Activated T-cell treated with anti-CD3 and anti-CD28 coated beads, Interleukin-2, amount 50 U/mL, for 72 hours (primary cell): ENCODE measurements around the gene OTUB2. TPM values are rescaled to one million over a fixed set of nuclear protein-coding genes. Genes with fewer than 3 reads are reported as not detected.

ENCODE experiments used
- ATAC-seq, 2 donors: fragments of 150-1000 bp; cut with Tn5 transposase; replicated peaks in 1 of 2; 2 replicates each; pipeline ENCODE4 v1.10.0; 2021; ENCODE audit warnings: moderate library complexity in 2 of 2, mild to moderate bottlenecking in 1 of 2
- DNase-seq, 2 donors: peaks; one replicate each; pipeline ENCODE4 v3.0.0; 2021 to 2022; ENCODE audit warnings: mixed read lengths in 1 of 2
- H3K27ac Mint-ChIP-seq: one replicate; pipeline ENCODE4 v1.8.0; 2022; ENCODE audit warnings: mild to moderate bottlenecking, moderate library complexity, mixed read lengths
- H3K27me3 Mint-ChIP-seq: one replicate; pipeline ENCODE4 v1.8.0; 2022; ENCODE audit warnings: low read depth, mixed read lengths
- H3K36me3 Mint-ChIP-seq, 2 donors: one replicate each; pipeline ENCODE4 v1.8.0; 2022; ENCODE audit warnings: mixed read lengths in 2 of 2, mild to moderate bottlenecking in 1 of 2; ENCODE audit not compliant: insufficient read depth in 2 of 2
- H3K4me1 Mint-ChIP-seq: one replicate; pipeline ENCODE4 v1.8.0; 2022; ENCODE audit warnings: low read depth, mixed read lengths
- H3K4me3 Mint-ChIP-seq, 2 donors: one replicate each; pipeline ENCODE4 v1.8.0; 2022; ENCODE audit warnings: mild to moderate bottlenecking in 2 of 2, mixed read lengths in 2 of 2, moderate library complexity in 2 of 2
- H3K9me3 Mint-ChIP-seq, 2 donors: one replicate each; pipeline ENCODE4 v1.8.0; 2022; ENCODE audit warnings: mixed read lengths in 2 of 2
- total RNA-seq, 2 donors: library from RNA; stranded (reverse); gene quantifications; one replicate each; pipeline ENCODE4 v1.2.3, GENCODE V29; 2022

OTUB2 gene
- total RNA-seq, 2 donors from 2014 or later, result 1.9 to 2.1 TPM

GRCh38 chr14:94074534-94074933 is 48.4 kb downstream of the OTUB2 start:
- DNase-seq (no peak), ATAC-seq (no peak)
- Mint-ChIP-seq H3K4me3 (peak overlapping the region; percentile 23 to 64), H3K27ac (peak overlapping the region; percentile 2), H3K27me3 (no peaks in the 10 kb centered on the region), H3K4me1 (peaks cover 67% of the 10 kb centered on the region), H3K36me3 (peaks cover 46 to 63% of the 10 kb centered on the region in 2 donors), H3K9me3 (peaks cover 11 to 15% of the 10 kb centered on the region in 2 donors)

- no peak for DNase-seq
- ATAC-seq, result no peak
- H3K9me3 Mint-ChIP-seq, result peaks cover 10 to 14% of the 10 kb centered on the region in 2 donors
- peaks cover 69% of the 10 kb centered on the region for H3K4me1 Mint-ChIP-seq
- H3K27me3 Mint-ChIP-seq, result no peaks in the 10 kb centered on the region
- peak overlapping the region; percentile 60 for H3K27ac Mint-ChIP-seq
- H3K36me3 Mint-ChIP-seq, result peaks cover 42 to 61% of the 10 kb centered on the region in 2 donors
- peak overlapping the region; percentile 57 to 77 for H3K4me3 Mint-ChIP-seq
These were observed 48.9 kb downstream of the OTUB2 start for GRCh38 chr14:94075008-94075407.

GRCh38 chr14:94077111-94077821 is 51.1 kb downstream of the OTUB2 start:
- H3K4me3 Mint-ChIP-seq, result peak overlapping the region; percentile 97 to 100
- H3K27ac Mint-ChIP-seq, result peak overlapping the region; percentile 11
- DNase-seq (no peak), ATAC-seq (no peak)
- H3K9me3 Mint-ChIP-seq, result peaks cover 5 to 6% of the 10 kb centered on the region in 2 donors
- peaks cover 31 to 44% of the 10 kb centered on the region in 2 donors for H3K36me3 Mint-ChIP-seq
- peaks cover 64% of the 10 kb centered on the region for H3K4me1 Mint-ChIP-seq
- no peaks in the 10 kb centered on the region for H3K27me3 Mint-ChIP-seq

GRCh38 chr14:94077823-94078222 is 51.7 kb downstream of the OTUB2 start:
- peaks cover 4 to 5% of the 10 kb centered on the region in 2 donors for H3K9me3 Mint-ChIP-seq
- ATAC-seq (no peak), DNase-seq (no peak)
- peak overlapping the region; percentile 97 to 100 for H3K4me3 Mint-ChIP-seq
- peaks cover 28 to 42% of the 10 kb centered on the region in 2 donors for H3K36me3 Mint-ChIP-seq
- H3K27me3 Mint-ChIP-seq, result no peaks in the 10 kb centered on the region
- peak overlapping the region; percentile 11 for H3K27ac Mint-ChIP-seq
- peaks cover 69% of the 10 kb centered on the region for H3K4me1 Mint-ChIP-seq

GRCh38 chr14:94079891-94080620 is 53.9 kb downstream of the OTUB2 start:
- Mint-ChIP-seq H3K4me1 (peaks cover 70% of the 10 kb centered on the region), H3K9me3 (no peaks in the 10 kb centered on the region), H3K4me3 (peak overlapping the region; percentile 97 to 100), H3K27ac (peak overlapping the region; percentile 99), H3K27me3 (no peaks in the 10 kb centered on the region), H3K36me3 (peaks cover 22 to 26% of the 10 kb centered on the region in 2 donors)
- DNase-seq, result no peak
- ATAC-seq, result no peak

GRCh38 chr14:94080621-94081385 is 54.7 kb downstream of the OTUB2 start, which contains the start of the genes DDX24 and IFI27L1:
Gene DDX24 (minus strand): TSS chr14:94081202. CDS start chr14:94079742, 1,460 bp downstream.
Gene IFI27L1 (plus strand): TSS chr14:94081310. CDS start chr14:94096938, 15,628 bp downstream.
- H3K9me3 Mint-ChIP-seq, result no peaks in the 10 kb centered on the region
- H3K27ac Mint-ChIP-seq, result peak within 1 kb of the TSS; percentile 99
- ATAC-seq (peak; percentile 98 to 99), DNase-seq (peak; percentile 97 to 98)
- H3K4me1 Mint-ChIP-seq, result peaks cover 62% of the 10 kb centered on the region
- H3K27me3 Mint-ChIP-seq, result no peaks in the 10 kb centered on the region
- peak within 1 kb of the TSS; percentile 97 to 100 for H3K4me3 Mint-ChIP-seq
- peaks cover 19 to 20% of the 10 kb centered on the region in 2 donors for H3K36me3 Mint-ChIP-seq

- peaks cover 58% of the 10 kb centered on the region for H3K4me1 Mint-ChIP-seq
- peaks cover 20 to 21% of the 10 kb centered on the region in 2 donors for H3K36me3 Mint-ChIP-seq
- H3K9me3 Mint-ChIP-seq, result peaks cover 0 to 1% of the 10 kb centered on the region in 2 donors
- peak overlapping the region; percentile 97 to 100 for H3K4me3 Mint-ChIP-seq
- no peaks in the 10 kb centered on the region for H3K27me3 Mint-ChIP-seq
- H3K27ac Mint-ChIP-seq, result peak overlapping the region; percentile 93
- DNase-seq (peak in 1 of 2 donors; percentile 23), ATAC-seq (peak; percentile 25 to 37)
These were observed 55.3 kb downstream of the OTUB2 start for GRCh38 chr14:94081386-94081820.

GRCh38 chr14:94087891-94088290 is 61.8 kb downstream of the OTUB2 start:
- H3K36me3 Mint-ChIP-seq, result peaks cover 3 to 4% of the 10 kb centered on the region in 2 donors
- no peak for DNase-seq
- H3K27ac Mint-ChIP-seq, result no peak overlapping the region
- ATAC-seq, result no peak
- peaks cover 0 to 1% of the 10 kb centered on the region in 2 donors for H3K9me3 Mint-ChIP-seq
- no peak overlapping the region for H3K4me3 Mint-ChIP-seq
- H3K4me1 Mint-ChIP-seq, result peaks cover 6% of the 10 kb centered on the region
- no peaks in the 10 kb centered on the region for H3K27me3 Mint-ChIP-seq

GRCh38 chr14:94088516-94088915 is 62.4 kb downstream of the OTUB2 start:
- DNase-seq (no peak), ATAC-seq (no peak)
- H3K27ac Mint-ChIP-seq, result no peak overlapping the region
- no peaks in the 10 kb centered on the region for H3K4me1 Mint-ChIP-seq
- H3K9me3 Mint-ChIP-seq, result peaks cover 0 to 1% of the 10 kb centered on the region in 2 donors
- H3K36me3 Mint-ChIP-seq, result peaks cover 3 to 4% of the 10 kb centered on the region in 2 donors
- H3K4me3 Mint-ChIP-seq, result no peak overlapping the region
- no peaks in the 10 kb centered on the region for H3K27me3 Mint-ChIP-seq

GRCh38 chr14:94089479-94089878 is 63.3 kb downstream of the OTUB2 start:
- no peak overlapping the region for H3K27ac Mint-ChIP-seq
- peaks cover 3 to 4% of the 10 kb centered on the region in 2 donors for H3K36me3 Mint-ChIP-seq
- ATAC-seq (no peak), DNase-seq (no peak)
- no peaks in the 10 kb centered on the region for H3K4me1 Mint-ChIP-seq
- H3K4me3 Mint-ChIP-seq, result no peak overlapping the region
- peaks cover 0 to 1% of the 10 kb centered on the region in 2 donors for H3K9me3 Mint-ChIP-seq
- no peaks in the 10 kb centered on the region for H3K27me3 Mint-ChIP-seq

- DNase-seq (no peak), ATAC-seq (no peak)
- Mint-ChIP-seq H3K36me3 (no peaks in the 10 kb centered on the region), H3K27ac (no peak overlapping the region), H3K9me3 (no peaks in the 10 kb centered on the region), H3K4me1 (no peaks in the 10 kb centered on the region), H3K27me3 (no peaks in the 10 kb centered on the region), H3K4me3 (no peak overlapping the region)
These were observed 67.3 kb downstream of the OTUB2 start for GRCh38 chr14:94093418-94093817.

GRCh38 chr14:94097091-94097490 is 71.0 kb downstream of the OTUB2 start:
- no peaks in the 10 kb centered on the region for H3K27me3 Mint-ChIP-seq
- ATAC-seq, result no peak
- no peaks in the 10 kb centered on the region for H3K9me3 Mint-ChIP-seq
- no peak overlapping the region for H3K27ac Mint-ChIP-seq
- H3K4me3 Mint-ChIP-seq, result no peak overlapping the region
- no peaks in the 10 kb centered on the region for H3K4me1 Mint-ChIP-seq
- no peak for DNase-seq
- H3K36me3 Mint-ChIP-seq, result peaks cover 2% of the 10 kb centered on the region in 2 donors
